K562 (cell line): ENCODE measurements around the gene GGA2. TPM values are rescaled to one million over a fixed set of nuclear protein-coding genes. Genes with fewer than 3 reads are reported as not detected.
A peak's percentile ranks its signal among the peaks of the same experiment; 100 is the strongest.

Source experiments
- ATAC-seq: fragments of 200-7000 bp; cut with Tn5 transposase; 3 replicates; pipeline ENCODE4 v1.9.1; 2020; ENCODE audit warnings: moderate library complexity
- BruUV-seq: library from RNA; stranded (reverse); fragments of 400-500 nt; replicated peaks from 2 replicates; lab custom pipeline; 2021; lab: Mats Ljungman, UMichigan
- CTCF ChIA-PET: fragments of 300-600 bp; formaldehyde crosslinking; extraction: SDS; loops from one replicate; lab custom pipeline; 2021; ENCODE audit warnings: low intra/inter-chr PET ratio; lab: Yijun Ruan, JAX
- POLR2A ChIA-PET: fragments of 300-600, 350-650 bp; sonication (Branson Sonifier 250); formaldehyde crosslinking; extraction: SDS; loops from one replicate; lab custom pipeline; 2021; ENCODE audit warnings: antibody characterized with exemption, inconsistent platforms; lab: Yijun Ruan, JAX
- DNase-seq, 4 experiments: peaks; one replicate each; pipeline versions ENCODE4 v3.0.0 to v3.0.0-alpha.2; 2011 to 2018; ENCODE audit warnings: low spot score in 3 of 4, mixed read lengths in 3 of 4; ENCODE audit errors: extremely low read depth in 1 of 4
- FAIRE-seq: peaks from 2 replicates; lab custom pipeline; 2011; peaks lifted over from hg19 to GRCh38; lab: Jason Lieb, UNC
- H2AFZ ChIP-seq: 2 replicates; pipeline ENCODE4 v1.6.0; 2011; ENCODE audit warnings: low read depth, low read length, control low read depth, inconsistent platforms
- H3K27ac ChIP-seq: fragments of 200-600 bp; 3 replicates; pipeline ENCODE4 v1.8.0; 2011; ENCODE audit warnings: low read depth, mild to moderate bottlenecking, control low read depth, inconsistent platforms, low read length, moderate library complexity, mixed read lengths; ENCODE audit errors: extremely low read depth
- H3K27me3 ChIP-seq, 2 experiments: fragments of 300-600 bp in 1 of 2; 2 replicates in 1 of 2; 3 replicates in 1 of 2; pipeline versions ENCODE4 v1.6.0 to v1.8.0; 2011; ENCODE audit warnings: inconsistent platforms in 2 of 2, low read length in 2 of 2, mild to moderate bottlenecking in 1 of 2, mixed read lengths in 1 of 2, moderate library complexity in 1 of 2; ENCODE audit not compliant: control insufficient read depth in 2 of 2, insufficient read depth in 2 of 2
- H3K36me3 ChIP-seq: fragments of 300-600 bp; 3 replicates; pipeline ENCODE4 v1.8.0; 2011; ENCODE audit warnings: mild to moderate bottlenecking, low read length, inconsistent platforms; ENCODE audit not compliant: control insufficient read depth, insufficient read depth
- H3K4me1 ChIP-seq, 2 experiments: fragments of 200-600 bp in 1 of 2; replicated peaks in 1 of 2; 2 replicates in 1 of 2; 3 replicates in 1 of 2; pipeline versions ENCODE4 v1.5.1 to v1.8.0; 2011; ENCODE audit warnings: inconsistent platforms in 2 of 2, low read length in 2 of 2, mild to moderate bottlenecking in 1 of 2, mixed read lengths in 1 of 2, moderate library complexity in 1 of 2; ENCODE audit not compliant: control insufficient read depth in 2 of 2, insufficient read depth in 2 of 2
- H3K4me2 ChIP-seq: 2 replicates; pipeline ENCODE4 v1.6.1; 2011; ENCODE audit warnings: low read length, control low read depth, inconsistent platforms, mixed read lengths; ENCODE audit not compliant: insufficient read depth
- H3K4me3 ChIP-seq: fragments of 200-600 bp; sonication (generic), shearing (Covaris generic); 2 replicates; pipeline ENCODE4 v1.5.1; 2016; ENCODE audit warnings: control low read depth, inconsistent platforms
- H3K79me2 ChIP-seq: fragments of 200-600 bp; 3 replicates; pipeline ENCODE4 v1.8.0; 2011; ENCODE audit warnings: low read length, inconsistent platforms; ENCODE audit not compliant: control insufficient read depth, insufficient read depth
- H3K9ac ChIP-seq, 2 experiments: 2 replicates each; pipeline versions ENCODE4 v1.6.0 to v1.6.1; 2011; ENCODE audit warnings: low read depth in 2 of 2, low read length in 2 of 2, control low read depth in 1 of 2, inconsistent platforms in 1 of 2, mild to moderate bottlenecking in 1 of 2, mixed read lengths in 1 of 2; ENCODE audit not compliant: insufficient read depth in 1 of 2
- H3K9me1 ChIP-seq: one replicate; pipeline ENCODE4 v1.6.0; 2011; ENCODE audit warnings: inconsistent platforms, mild to moderate bottlenecking, low read length, moderate library complexity; ENCODE audit not compliant: control insufficient read depth, insufficient read depth
- H3K9me3 ChIP-seq: replicated peaks from 2 replicates; pipeline ENCODE4 v1.5.1; 2011; ENCODE audit warnings: low read depth, low read length, inconsistent platforms; ENCODE audit not compliant: control insufficient read depth, insufficient read depth
- H4K20me1 ChIP-seq: replicated peaks from 2 replicates; pipeline ENCODE4 v1.6.1; 2011; ENCODE audit warnings: low read length, inconsistent platforms, mixed read lengths; ENCODE audit not compliant: control insufficient read depth, insufficient read depth
- ETV6 ChIP-seq, 3 experiments: fragments of 150-350 bp in 1 of 3; sonication (generic) in 1 of 3; formaldehyde crosslinking in 1 of 3; IDR thresholded peaks; 2 replicates each; pipeline versions ENCODE4 v1.6.1 to v1.8.0; 2014 to 2022; ENCODE audit warnings: borderline replicate concordance in 2 of 3, low read depth in 2 of 3, antibody characterized with exemption in 1 of 3, low read length in 1 of 3, mild to moderate bottlenecking in 1 of 3, missing genetic modification reagents in 1 of 3
- HSF4 ChIP-seq: fragments of 250-450 bp; sonication (Bioruptor Pico); IDR thresholded peaks from 2 replicates; pipeline ENCODE4 v2.1.2; 2022; ENCODE audit warnings: mild to moderate bottlenecking, moderate library complexity, borderline replicate concordance
- KLF6 ChIP-seq: fragments of 250-450 bp; sonication (Bioruptor Pico); IDR thresholded peaks from 2 replicates; pipeline ENCODE4 v1.4.0; 2020; ENCODE audit warnings: mild to moderate bottlenecking, moderate library complexity, borderline replicate concordance
- NR2C1 ChIP-seq, 2 experiments: fragments of 450-650 bp; IDR thresholded peaks; 2 replicates each; pipeline ENCODE4 v1.6.1; 2017; ENCODE audit warnings: mild to moderate bottlenecking in 2 of 2, antibody characterized with exemption in 1 of 2, inconsistent platforms in 1 of 2, missing compliant biosample characterization in 1 of 2, missing genetic modification characterization in 1 of 2
- PURB ChIP-seq: sonication (generic); formaldehyde crosslinking; IDR thresholded peaks from 2 replicates; pipeline ENCODE4 v1.9.0; 2021; ENCODE audit warnings: low read depth, mild to moderate bottlenecking, missing genetic modification reagents
- SMARCA4 ChIP-seq: fragments of 450-650 bp; IDR thresholded peaks from 2 replicates; pipeline ENCODE4 v1.6.1; 2016
- ZNF121 ChIP-seq: sonication (generic); formaldehyde crosslinking; conservative IDR thresholded peaks from 2 replicates; pipeline ENCODE4 v1.8.0; 2022; ENCODE audit warnings: missing genetic modification reagents
- ZNF311 ChIP-seq: fragments of 250-450 bp; sonication (Bioruptor Pico); IDR thresholded peaks from 2 replicates; pipeline ENCODE4 v1.4.0; 2020; ENCODE audit warnings: mild to moderate bottlenecking, moderate library complexity
- WGBS: fragments of 100-300 bp; shearing (Covaris generic); methylation state at CpG from one replicate; pipeline ENCODE4 v1.1.6; 2016; ENCODE audit warnings: low coverage, mixed read lengths; ENCODE audit not compliant: insufficient coverage; ENCODE audit errors: missing lambda C conversion rate; 5-methylcytosine and 5-hydroxymethylcytosine counted together
- in situ Hi-C: fragments of 300-500 bp; cut with MboI; formaldehyde crosslinking; loops from 4 replicates; pipeline ENCODE4 v1.15.0; 2018; ENCODE audit warnings: inconsistent platforms, mixed read lengths
- intact Hi-C: fragments of 100-400 bp; cut with micrococcal nuclease; formaldehyde crosslinking; loops from 2 replicates; pipeline ENCODE4 v1.14.2; 2022
- polyA plus RNA-seq, 8 experiments: library from polyadenylated mRNA; depleted of rRNA in 4 of 8; stranded (reverse) in 5 of 8; unstranded in 3 of 8; fragments of >200 nt; fragmentation: Nextera tagmentation in 2 of 8; fragmentation: Illumina TruSeq in 1 of 8; extraction: Ambion mirVana in 2 of 8; extraction: Trizol in 1 of 8; gene quantifications; 2 replicates each; pipeline versions ENCODE4 v1.2.1 to v1.2.3, GENCODE V29; 2011 to 2014; ENCODE audit warnings: inconsistent platforms in 1 of 8, missing spikeins in 1 of 8
- total RNA-seq, 7 experiments: library from RNA; depleted of rRNA in 6 of 7; stranded (reverse); fragments of >200 nt in 6 of 7; fragmentation: Illumina TruSeq in 2 of 7; extraction: Trizol in 2 of 7; gene quantifications; 2 replicates each; pipeline versions ENCODE4 v1.2.1 to v1.2.3, GENCODE V29; 2011 to 2021; ENCODE audit warnings: low replicate concordance in 1 of 7
- TF ChIP-seq, protein P1 (sequence below), 2 experiments: fragments of 450-650 bp; IDR thresholded peaks; 2 replicates each; pipeline ENCODE4 v1.6.1; 2018; ENCODE audit warnings: mild to moderate bottlenecking in 2 of 2, low read depth in 1 of 2; ENCODE audit not compliant: partially characterized antibody in 2 of 2
- TF ChIP-seq, protein P2 (sequence below): sonication (generic); formaldehyde crosslinking; IDR thresholded peaks from 2 replicates; pipeline ENCODE4 v1.8.0; 2022; ENCODE audit warnings: mild to moderate bottlenecking, missing genetic modification reagents

Gene GGA2
- total and polyA plus RNA-seq, 9 of the 15 experiments (the other 6 are each of a cell fraction or from before 2014, with no cell fraction given): 11.9 to 133 (median 66.3) TPM

DNA sequence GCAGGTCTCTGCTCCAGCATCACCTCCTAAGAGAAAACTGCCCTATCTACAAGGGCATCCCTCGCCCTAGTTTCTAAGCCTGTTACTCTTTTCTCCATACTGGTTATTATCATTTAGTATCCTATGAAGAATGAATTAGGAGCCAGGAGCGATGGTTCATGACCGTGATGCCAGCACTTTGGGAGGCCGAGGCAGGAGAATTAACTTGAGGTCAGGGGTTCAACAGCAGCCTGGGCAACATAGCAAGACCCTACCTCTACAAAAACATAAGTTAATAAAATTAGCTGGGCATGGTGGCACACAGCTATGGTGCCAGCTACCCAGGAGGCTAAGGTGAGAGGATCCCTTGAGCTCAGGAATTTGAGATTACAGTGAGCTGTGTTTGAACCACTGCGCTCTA, 39.6 kb upstream of the GGA2 start:
- no peak overlapping the region for H3K27ac ChIP-seq
- no peaks in the 10 kb centered on the region for H3K4me1 ChIP-seq
- WGBS: 93% methylated on average over 4 of the region's 5 CpGs
- no peaks in the 10 kb centered on the region for H3K27me3 ChIP-seq
- peaks cover 87% of the 10 kb centered on the region for H3K36me3 ChIP-seq
- CTCF ChIA-PET: no interaction called here
- no peak overlapping the region for H2AFZ ChIP-seq
- H3K4me2 ChIP-seq: no peak overlapping the region
- TF ChIP-seq PURB (CRISPR knock-in tag): no peak
- peak; percentile 76; the same call in 1 of the 2 replicates for TF ChIP-seq ZNF121 (CRISPR knock-in tag)
- no peak for TF ChIP-seq HSF4 (CRISPR knock-in tag)
- no peak for TF ChIP-seq SMARCA4
- no peak overlapping the region for H3K4me3 ChIP-seq
- no TSS peak for BruUV-seq
- FAIRE-seq (no peak), DNase-seq (no peak), ATAC-seq (no peak)
- H3K9me3 ChIP-seq: no peaks in the 10 kb centered on the region
- in situ Hi-C loops: no loop called here
- H3K79me2 ChIP-seq: peaks cover 7% of the 10 kb centered on the region; the same call in 2 of the 3 replicates
- no peaks in the 10 kb centered on the region for H4K20me1 ChIP-seq
- H3K9me1 ChIP-seq: no peaks in the 10 kb centered on the region
- POLR2A ChIA-PET: interaction anchor here (3.3 kb wide), 1 partner anchor 10 kb away, joined by 15 read pairs; no protein-coding TSS in a partner anchor
- intact Hi-C loops: loop anchor here (10.0 kb wide), 2 partner anchors 115 to 175 kb away; no protein-coding TSS in a partner anchor
- no peak overlapping the region for H3K9ac ChIP-seq

DNA sequence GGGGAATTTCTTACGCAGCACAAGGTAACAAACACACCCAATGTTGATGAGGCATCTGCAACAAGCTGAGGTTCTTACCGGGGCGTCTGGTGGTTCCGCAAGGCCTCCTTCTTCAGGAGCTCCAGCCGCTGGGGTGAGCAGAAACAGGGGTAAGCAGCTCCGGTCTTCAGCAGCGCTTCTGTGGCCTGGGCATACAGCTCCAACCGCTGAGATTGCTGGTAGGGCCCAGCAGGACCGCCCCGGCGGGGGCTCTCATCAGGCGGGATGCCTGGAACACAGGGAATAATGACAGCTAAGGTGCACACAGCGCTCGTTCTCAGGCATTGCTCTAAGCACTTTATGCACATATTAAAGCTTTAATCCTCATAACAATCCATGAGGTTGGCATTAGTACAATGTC, 34.1 kb upstream of the GGA2 start:
- WGBS: 89% methylated on average over 14 of the region's 14 CpGs
- TF ChIP-seq ETV6 (IDR thresholded peaks at IDR 0.05; ENCODE audit: borderline replicate concordance in 1 of 2, low read depth in 2 of 2, low read length in 1 of 2) (no peak), ETV6 (CRISPR knock-in tag; IDR thresholded peaks at IDR 0.05; ENCODE audit: borderline replicate concordance) (no peak), NR2C1 (IDR thresholded peaks at IDR 0.05) (no peak), NR2C1 (tag; IDR thresholded peaks at IDR 0.05) (no peak), ZNF311 (CRISPR knock-in tag) (no peak), KLF6 (CRISPR knock-in tag) (no peak)
- TF ChIP-seq, protein P1, sequence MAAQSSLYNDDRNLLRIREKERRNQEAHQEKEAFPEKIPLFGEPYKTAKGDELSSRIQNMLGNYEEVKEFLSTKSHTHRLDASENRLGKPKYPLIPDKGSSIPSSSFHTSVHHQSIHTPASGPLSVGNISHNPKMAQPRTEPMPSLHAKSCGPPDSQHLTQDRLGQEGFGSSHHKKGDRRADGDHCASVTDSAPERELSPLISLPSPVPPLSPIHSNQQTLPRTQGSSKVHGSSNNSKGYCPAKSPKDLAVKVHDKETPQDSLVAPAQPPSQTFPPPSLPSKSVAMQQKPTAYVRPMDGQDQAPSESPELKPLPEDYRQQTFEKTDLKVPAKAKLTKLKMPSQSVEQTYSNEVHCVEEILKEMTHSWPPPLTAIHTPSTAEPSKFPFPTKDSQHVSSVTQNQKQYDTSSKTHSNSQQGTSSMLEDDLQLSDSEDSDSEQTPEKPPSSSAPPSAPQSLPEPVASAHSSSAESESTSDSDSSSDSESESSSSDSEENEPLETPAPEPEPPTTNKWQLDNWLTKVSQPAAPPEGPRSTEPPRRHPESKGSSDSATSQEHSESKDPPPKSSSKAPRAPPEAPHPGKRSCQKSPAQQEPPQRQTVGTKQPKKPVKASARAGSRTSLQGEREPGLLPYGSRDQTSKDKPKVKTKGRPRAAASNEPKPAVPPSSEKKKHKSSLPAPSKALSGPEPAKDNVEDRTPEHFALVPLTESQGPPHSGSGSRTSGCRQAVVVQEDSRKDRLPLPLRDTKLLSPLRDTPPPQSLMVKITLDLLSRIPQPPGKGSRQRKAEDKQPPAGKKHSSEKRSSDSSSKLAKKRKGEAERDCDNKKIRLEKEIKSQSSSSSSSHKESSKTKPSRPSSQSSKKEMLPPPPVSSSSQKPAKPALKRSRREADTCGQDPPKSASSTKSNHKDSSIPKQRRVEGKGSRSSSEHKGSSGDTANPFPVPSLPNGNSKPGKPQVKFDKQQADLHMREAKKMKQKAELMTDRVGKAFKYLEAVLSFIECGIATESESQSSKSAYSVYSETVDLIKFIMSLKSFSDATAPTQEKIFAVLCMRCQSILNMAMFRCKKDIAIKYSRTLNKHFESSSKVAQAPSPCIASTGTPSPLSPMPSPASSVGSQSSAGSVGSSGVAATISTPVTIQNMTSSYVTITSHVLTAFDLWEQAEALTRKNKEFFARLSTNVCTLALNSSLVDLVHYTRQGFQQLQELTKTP (IDR thresholded peaks at IDR 0.05; ENCODE audit: low read depth in 1 of 2, partially characterized antibody in 2 of 2): no peak
- TF ChIP-seq, protein P2, sequence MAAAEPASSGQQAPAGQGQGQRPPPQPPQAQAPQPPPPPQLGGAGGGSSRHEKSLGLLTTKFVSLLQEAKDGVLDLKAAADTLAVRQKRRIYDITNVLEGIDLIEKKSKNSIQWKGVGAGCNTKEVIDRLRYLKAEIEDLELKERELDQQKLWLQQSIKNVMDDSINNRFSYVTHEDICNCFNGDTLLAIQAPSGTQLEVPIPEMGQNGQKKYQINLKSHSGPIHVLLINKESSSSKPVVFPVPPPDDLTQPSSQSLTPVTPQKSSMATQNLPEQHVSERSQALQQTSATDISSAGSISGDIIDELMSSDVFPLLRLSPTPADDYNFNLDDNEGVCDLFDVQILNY (CRISPR knock-in tag): no peak

More for the DNA sequence above, 34.1 kb upstream of the GGA2 start:
- Histone ChIP-seq H3K4me3 (no peak overlapping the region), H3K9ac (no peak overlapping the region), H3K27ac (no peak overlapping the region), H3K9me3 (no peaks in the 10 kb centered on the region), H3K36me3 (peaks cover 81% of the 10 kb centered on the region), H3K9me1 (no peaks in the 10 kb centered on the region), H3K27me3 (no peaks in the 10 kb centered on the region), H4K20me1 (no peaks in the 10 kb centered on the region), H3K79me2 (no peaks in the 10 kb centered on the region), H2AFZ (no peak overlapping the region), H3K4me1 (no peaks in the 10 kb centered on the region), H3K4me2 (no peak overlapping the region)
- FAIRE-seq (no peak), DNase-seq (no peak), ATAC-seq (no peak)
- POLR2A ChIA-PET: interaction anchor here (1.5 kb wide), 1 partner anchor 10 kb away, joined by 7 read pairs; no protein-coding TSS in a partner anchor
- intact Hi-C loops: no loop called here
- no TSS peak for BruUV-seq
- CTCF ChIA-PET: interaction anchor here (0.6 kb wide), 1 partner anchor 528 kb away, joined by 5 read pairs; no protein-coding TSS in a partner anchor
- in situ Hi-C loops: no loop called here
